BJ (cell line): ENCODE measurements around the gene CFAP54. TPM values are rescaled to one million over a fixed set of nuclear protein-coding genes. Genes with fewer than 3 reads are reported as not detected.

Experiments
- CTCF ChIA-PET: fragments of 350-600 bp; formaldehyde crosslinking; extraction: SDS; loops from one replicate; lab custom pipeline; 2021; ENCODE audit warnings: antibody characterized with exemption, inconsistent platforms; lab: Yijun Ruan, JAX
- POLR2A ChIA-PET: fragments of 300-600 bp; sonication (Branson Sonifier 250); formaldehyde crosslinking; extraction: SDS; loops from one replicate; lab custom pipeline; 2021; ENCODE audit warnings: antibody characterized with exemption; lab: Charles Lee
- DNase-seq: peaks from one replicate; pipeline ENCODE4 v3.0.0-alpha.2; 2011; ENCODE audit warnings: low read depth
- H3K27me3 ChIP-seq: 2 replicates; pipeline ENCODE4 v1.6.0; 2011; ENCODE audit warnings: low read length; ENCODE audit not compliant: control insufficient read depth, insufficient read depth
- H3K36me3 ChIP-seq: 2 replicates; pipeline ENCODE4 v1.5.1; 2011; ENCODE audit warnings: low read length; ENCODE audit not compliant: control insufficient read depth, insufficient read depth
- H3K4me3 ChIP-seq: 2 replicates; pipeline ENCODE4 v1.5.1; 2011; ENCODE audit warnings: low read depth, mild to moderate bottlenecking, control low read depth, low read length
- polyA plus RNA-seq: library from polyadenylated mRNA; depleted of rRNA; stranded (reverse); fragments of >200 nt; gene quantifications from 2 replicates; pipeline ENCODE4 v1.2.3, GENCODE V29; 2011
- TF ChIP-seq, protein P1 (sequence below): IDR thresholded peaks from 2 replicates; pipeline ENCODE4 v1.5.1; 2011; ENCODE audit warnings: low read depth, mild to moderate bottlenecking, control low read depth, inconsistent platforms, low read length, moderate library complexity; ENCODE audit not compliant: insufficient read depth

CFAP54 gene
- polyA plus RNA-seq, 1 experiment = 0.38 TPM

DNA sequence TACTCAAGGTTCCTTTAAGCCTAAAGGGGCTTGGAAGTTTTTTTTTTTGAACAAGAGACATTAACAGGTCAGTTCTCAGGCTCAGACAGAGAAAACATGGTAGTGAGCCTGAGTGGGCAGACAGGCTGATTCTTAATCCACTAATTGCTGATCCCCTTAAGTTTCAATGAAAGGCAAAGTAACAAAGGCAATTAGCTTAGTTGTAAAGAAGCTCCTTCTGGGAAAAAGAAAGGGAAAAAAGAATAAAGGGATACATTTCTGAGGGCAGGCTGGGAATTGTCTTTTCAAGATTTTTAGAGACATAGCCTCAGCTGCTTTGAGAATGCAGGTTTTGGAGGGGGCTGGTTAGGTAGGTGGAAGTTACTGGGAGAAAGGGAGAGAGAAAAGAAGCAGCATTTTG, 133.8 kb downstream of the CFAP54 start:
- DNase-seq = no peak
- CTCF ChIA-PET = interaction anchor here (1.3 kb wide), 1 partner anchor 44 kb away, joined by 3 read pairs; no protein-coding TSS in a partner anchor
- no peak overlapping the region for H3K4me3 ChIP-seq

DNA sequence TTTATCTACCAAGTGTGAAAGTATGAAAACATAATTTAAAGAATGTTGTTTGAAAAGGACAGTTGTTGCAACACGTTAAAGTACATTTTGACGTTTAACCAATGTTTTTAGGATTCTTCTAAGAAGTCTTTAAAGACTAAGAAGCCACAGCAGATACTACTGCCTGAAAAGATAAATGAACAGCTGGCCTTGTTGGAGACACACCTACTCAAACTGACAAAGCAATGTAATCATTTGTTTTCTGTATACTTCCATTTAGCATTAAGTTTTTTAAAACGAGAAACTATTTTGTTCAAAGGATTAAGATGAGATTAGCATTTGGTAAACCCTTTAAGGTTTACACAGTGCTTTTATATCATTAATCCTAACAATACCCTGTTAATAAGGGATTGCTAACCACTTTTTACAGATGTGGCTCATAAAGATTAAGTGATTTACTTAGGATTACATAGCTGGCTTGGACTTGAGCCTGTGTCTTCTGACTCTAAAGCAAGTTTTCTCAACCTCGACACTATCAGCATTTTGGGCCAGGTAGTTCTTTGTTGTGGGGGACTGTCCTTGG, 134.4 kb downstream of the CFAP54 start:
- TF ChIP-seq, protein P1, sequence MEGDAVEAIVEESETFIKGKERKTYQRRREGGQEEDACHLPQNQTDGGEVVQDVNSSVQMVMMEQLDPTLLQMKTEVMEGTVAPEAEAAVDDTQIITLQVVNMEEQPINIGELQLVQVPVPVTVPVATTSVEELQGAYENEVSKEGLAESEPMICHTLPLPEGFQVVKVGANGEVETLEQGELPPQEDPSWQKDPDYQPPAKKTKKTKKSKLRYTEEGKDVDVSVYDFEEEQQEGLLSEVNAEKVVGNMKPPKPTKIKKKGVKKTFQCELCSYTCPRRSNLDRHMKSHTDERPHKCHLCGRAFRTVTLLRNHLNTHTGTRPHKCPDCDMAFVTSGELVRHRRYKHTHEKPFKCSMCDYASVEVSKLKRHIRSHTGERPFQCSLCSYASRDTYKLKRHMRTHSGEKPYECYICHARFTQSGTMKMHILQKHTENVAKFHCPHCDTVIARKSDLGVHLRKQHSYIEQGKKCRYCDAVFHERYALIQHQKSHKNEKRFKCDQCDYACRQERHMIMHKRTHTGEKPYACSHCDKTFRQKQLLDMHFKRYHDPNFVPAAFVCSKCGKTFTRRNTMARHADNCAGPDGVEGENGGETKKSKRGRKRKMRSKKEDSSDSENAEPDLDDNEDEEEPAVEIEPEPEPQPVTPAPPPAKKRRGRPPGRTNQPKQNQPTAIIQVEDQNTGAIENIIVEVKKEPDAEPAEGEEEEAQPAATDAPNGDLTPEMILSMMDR = no peak
- H3K4me3 ChIP-seq = no peak overlapping the region
- ChIA-PET CTCF (no interaction called here), POLR2A (no interaction called here)
- H3K27me3 ChIP-seq = no peaks in the 10 kb centered on the region
- H3K36me3 ChIP-seq = no peaks in the 10 kb centered on the region
- no peak for DNase-seq

More for the DNA sequence above, 133.8 kb downstream of the CFAP54 start:
- no peaks in the 10 kb centered on the region for H3K36me3 ChIP-seq
- POLR2A ChIA-PET = no interaction called here
- no peaks in the 10 kb centered on the region for H3K27me3 ChIP-seq
- TF ChIP-seq, protein P1 = no peak

DNA sequence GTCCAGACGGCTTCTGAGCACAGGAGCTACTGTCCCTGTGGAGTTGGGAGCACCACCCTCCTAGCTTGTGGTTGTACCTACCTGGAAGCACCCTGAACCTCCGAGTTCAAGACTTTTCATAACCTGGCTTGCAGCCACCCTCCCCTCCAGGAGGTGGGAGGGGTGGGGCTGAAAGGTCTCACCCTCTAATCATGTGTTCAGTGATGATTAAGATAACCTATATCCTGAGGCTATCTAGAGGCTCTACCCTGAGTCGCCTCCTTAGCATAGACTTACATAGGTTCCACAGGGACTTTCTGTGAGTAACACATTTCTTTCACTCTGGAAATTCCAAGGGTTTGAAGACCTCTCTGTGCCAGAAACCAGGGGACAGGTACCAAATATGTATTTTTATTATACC, 146.5 kb downstream of the CFAP54 start:
- POLR2A ChIA-PET = no interaction called here
- no peak overlapping the region for H3K4me3 ChIP-seq
- H3K27me3 ChIP-seq = no peaks in the 10 kb centered on the region
- no peak for DNase-seq
- TF ChIP-seq, protein P1 = no peak
- CTCF ChIA-PET = no interaction called here
- no peaks in the 10 kb centered on the region for H3K36me3 ChIP-seq

DNA sequence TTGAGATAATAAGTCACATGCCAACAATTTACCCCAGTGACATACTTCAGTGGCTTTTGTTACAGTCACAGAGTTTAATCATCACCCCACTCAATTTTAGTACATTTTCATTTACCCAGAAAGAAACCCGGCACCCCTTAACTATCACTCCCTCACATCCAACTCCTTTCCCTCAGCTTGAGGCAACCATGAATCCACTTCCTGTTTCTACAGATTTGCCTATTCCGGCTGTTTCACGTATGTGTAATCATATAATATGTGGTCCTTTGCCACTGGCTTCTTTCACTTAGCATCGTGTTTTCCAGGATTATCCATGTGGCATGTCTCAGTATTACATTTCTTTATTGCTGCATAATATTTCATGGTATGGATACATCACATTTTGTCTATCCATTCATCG, 147.5 kb downstream of the CFAP54 start:
- POLR2A ChIA-PET = no interaction called here
- no peaks in the 10 kb centered on the region for H3K27me3 ChIP-seq
- no peak for DNase-seq
- H3K36me3 ChIP-seq = no peaks in the 10 kb centered on the region
- TF ChIP-seq, protein P1 = no peak
- CTCF ChIA-PET = no interaction called here
- H3K4me3 ChIP-seq = no peak overlapping the region

DNA sequence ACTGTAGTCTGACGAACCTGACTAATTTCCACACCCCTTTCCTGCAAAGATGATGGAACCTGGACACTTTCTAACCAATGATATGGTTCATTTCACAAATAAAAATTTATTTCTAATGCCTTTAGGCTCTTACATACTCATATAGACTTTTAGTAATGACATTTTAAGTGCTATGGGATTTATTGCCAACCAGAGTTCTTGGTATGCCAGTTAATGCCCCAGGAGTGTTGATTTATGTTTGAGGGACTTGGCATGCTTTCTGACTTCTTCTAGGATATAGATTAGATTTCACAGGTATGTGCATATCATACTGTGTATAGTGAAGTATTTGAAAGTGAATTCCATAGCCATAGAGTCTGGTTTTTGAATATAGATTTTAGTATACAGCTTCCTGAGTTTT, 159.5 kb downstream of the CFAP54 start:
- Histone ChIP-seq H3K27me3 (no peaks in the 10 kb centered on the region), H3K36me3 (no peaks in the 10 kb centered on the region), H3K4me3 (no peak overlapping the region)
- no peak for DNase-seq
- TF ChIP-seq, protein P1 = no peak
- ChIA-PET POLR2A (no interaction called here), CTCF (no interaction called here)
